GM18502 (cell line): ENCODE data around the gene CCDC157.
A peak's percentile ranks its signal among the peaks of the same experiment; 100 is the strongest.

ENCODE experiments used
- ATAC-seq: cut with Tn5 transposase; IDR thresholded peaks from one replicate; pipeline ENCODE4 v1.9.1; 2021; ENCODE audit warnings: mild to moderate bottlenecking; ENCODE audit not compliant: unreplicated experiment, poor library complexity

CCDC157 gene

DNA sequence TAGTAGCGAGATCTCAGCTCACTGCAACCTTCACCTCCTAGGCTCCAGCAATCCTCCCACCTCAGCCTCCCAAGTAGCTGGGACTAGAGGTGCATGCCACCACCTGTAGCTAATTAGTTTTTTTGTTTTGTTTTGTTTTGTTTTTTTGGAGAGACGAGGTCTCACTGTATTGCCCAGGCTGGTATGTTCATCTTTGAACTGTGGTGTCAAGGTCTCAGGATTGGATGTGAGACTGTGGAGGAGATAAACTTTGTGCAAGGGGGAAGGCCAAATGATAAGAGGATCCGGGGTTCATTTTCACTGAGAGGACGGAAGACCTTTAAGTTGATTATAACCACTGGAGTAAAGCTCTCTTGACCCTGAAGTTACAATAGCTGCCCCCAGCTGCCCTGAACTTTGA, 48.9 kb downstream of the CCDC157 start:
- ATAC-seq = no peak

DNA sequence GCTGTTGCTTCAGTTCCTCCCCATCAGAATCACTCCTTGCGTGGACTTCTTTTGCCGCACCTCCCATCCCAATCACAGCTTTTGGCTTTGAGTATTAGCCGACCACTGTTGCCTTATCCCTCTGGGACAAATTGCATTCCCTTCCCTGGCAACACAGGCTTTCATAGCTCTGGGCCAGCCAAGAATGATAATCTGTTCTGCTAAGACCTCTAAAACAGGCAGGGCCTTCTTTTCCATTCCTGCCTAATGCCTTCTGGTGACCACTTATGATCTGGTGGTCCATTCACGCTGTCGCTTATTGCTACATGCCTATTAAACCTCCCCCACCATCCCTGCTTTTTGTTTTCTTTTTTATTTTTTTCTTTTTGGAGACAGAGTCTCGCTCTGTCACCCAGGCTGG, 49.6 kb downstream of the CCDC157 start:
- ATAC-seq = no peak

DNA sequence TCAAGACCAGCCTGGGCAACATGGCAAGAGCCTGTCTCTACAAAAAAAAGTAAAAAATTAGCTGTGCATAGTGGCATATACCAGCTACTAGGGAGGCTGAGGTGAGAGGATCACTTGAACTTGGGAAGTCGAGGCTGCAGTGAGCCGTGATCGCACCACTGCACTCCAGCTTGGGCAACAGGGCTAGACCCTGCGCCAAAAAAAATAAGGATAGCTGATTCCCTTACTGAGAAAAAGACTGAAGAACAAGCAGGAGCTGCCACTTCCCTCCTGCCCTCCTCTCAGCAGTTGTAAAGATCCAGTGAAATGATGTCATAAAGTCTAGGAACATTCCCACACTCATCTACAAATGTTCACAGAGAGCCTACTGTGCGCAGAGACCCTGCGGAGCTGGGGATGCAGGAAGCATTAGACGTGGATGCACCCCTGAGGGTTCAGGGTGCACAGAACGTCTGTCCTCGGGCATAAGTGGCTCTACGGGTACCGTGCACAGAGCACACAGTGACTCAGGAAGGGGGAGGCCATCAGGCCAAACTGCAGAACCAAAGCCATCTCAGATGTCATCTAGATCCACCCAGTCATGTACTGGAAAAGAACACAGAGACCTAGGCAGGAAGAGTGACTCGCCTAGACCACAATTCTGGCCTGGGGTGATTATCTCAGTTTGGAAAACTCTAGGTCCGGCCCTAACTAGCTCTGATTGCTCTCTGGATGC, 51.7 kb downstream of the CCDC157 start:
- ATAC-seq = no peak

DNA sequence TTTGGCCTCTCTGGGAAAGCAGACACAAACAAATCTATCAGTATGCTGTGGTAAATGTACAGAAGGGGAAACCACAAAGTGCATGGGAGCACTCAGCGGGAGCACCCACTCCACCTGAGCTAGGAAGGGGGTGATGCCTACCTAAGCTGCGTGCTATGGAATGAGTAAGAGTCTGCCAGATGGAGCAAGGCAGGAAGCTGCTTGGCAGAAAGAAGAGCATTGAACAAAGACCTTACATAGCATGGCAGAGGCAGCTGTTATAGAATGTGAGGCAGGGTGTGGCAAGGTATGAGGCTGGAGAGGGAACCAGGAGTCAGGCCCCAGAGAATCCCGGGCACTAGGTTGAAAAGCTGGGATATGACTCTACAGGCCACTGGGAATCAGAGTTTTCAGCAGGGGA, 55.0 kb downstream of the CCDC157 start:
- ATAC-seq = no peak

DNA sequence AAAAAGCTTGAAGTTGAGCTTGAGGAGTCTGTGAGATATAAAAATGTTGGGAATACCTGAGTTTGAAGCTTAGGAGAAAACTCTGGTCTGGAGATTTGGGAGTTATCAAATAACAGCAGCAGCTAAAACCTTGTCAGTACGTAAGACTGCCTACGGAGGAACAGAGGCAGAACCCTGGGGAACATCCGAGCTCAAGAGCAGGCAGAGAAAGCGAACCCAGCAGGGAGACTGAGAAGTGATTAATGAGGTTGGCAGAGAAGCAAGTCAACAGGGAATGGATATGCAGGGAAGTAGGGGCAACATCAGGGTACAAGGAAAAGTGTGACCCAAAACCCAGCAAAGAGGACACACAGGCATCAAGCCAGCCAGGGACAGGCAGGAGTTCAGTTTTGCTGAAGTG, 56.2 kb downstream of the CCDC157 start:
- ATAC-seq = no peak

DNA sequence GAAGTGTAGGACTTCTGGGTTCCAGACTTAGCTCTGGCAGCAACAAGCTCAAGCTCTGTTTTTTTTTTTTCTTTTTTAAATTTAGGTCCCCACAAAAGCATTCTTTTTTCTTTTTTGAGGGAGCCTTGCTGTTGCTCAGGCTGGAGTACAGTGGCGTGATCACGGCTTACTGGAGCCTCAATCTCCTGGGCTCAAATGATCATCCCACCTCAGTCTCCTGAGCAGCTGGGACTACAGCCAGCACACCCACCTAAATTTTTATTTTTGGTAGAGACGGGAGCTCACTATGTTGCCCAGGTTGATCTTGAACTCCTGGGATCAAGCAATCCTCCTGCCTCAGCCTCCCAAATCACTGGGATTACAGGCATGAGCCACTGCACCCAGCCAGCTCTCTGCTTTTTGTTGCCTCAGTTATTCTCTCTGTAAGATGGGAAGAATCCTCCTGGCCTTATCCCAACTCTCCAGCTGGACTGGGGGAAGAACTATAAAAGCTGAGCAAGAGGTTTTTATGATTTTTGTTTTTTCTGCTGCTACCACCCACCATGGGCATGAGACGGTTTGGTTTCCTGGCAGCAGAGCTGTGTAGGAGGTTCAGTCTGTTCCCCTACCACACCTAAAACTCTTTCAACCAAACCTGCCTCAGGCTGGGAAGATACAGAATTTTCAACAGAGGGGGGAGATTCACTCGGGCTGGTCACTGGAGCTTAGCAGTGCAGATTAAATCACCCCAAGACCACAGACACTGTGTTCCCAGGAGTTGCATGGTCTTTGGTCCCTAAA, 57.1 kb downstream of the CCDC157 start:
- ATAC-seq = no peak

DNA sequence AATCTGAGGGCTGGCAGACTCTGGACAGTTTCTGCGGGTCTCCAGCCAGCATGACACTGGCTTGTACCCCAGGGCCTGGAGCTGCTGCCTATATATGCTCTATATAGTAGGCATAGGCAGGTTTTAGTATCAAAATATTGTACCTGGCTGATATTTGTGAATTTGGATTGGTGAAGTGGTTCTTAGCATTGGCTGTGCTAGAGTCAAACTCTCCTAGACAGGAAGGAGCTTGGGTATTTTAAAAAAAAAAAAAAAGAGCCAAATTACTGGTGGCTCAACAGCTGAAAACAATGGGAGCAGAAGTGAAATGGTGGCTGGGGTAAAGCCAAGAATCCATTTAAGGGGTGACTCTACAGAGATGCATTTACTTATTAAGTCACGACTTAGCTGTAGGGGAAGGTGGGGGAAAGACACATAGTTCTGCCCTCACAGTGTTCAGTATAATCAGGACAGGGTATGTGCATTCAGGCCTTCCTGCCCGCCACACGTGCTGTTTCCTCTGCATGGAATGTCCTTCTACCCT, 57.8 kb downstream of the CCDC157 start:
- ATAC-seq = no peak

DNA sequence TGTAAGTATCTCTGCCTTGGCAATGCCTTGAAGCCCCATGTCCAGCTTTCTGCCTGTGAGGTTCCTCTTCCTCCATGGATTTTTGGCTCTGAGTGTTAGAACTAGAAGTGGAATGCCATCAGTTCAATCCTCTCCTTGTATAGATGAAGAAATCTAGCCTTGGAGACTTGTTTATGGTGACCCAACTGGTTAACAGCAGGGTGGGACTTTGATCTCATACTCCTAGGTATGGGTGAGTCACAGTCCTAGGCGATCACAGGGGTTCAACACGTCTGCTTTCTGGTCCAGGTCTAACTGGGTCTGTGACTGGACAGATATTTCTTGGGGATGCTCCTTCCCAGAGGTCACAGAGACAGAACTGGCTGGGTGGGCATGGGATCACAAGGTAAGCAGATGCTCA, 59.6 kb downstream of the CCDC157 start:
- ATAC-seq = no peak

DNA sequence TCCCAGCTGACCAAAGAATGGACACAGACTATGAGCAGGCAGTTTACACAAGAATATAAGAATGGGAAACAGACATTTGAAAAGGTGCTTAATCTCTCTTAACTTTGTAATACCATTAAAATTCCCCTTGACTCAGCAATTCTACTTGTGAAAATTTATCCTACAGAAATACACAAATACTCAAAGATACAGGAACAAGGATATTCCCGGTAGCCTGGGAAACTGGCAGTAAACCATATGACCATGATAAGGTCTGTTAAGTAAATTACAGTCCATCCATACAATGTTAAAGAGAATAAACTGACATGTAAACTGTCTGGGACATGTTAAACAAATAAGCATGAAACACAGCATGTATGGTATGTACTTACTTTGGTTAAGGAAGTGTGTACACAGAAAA, 60.0 kb downstream of the CCDC157 start:
- ATAC-seq = no peak

DNA sequence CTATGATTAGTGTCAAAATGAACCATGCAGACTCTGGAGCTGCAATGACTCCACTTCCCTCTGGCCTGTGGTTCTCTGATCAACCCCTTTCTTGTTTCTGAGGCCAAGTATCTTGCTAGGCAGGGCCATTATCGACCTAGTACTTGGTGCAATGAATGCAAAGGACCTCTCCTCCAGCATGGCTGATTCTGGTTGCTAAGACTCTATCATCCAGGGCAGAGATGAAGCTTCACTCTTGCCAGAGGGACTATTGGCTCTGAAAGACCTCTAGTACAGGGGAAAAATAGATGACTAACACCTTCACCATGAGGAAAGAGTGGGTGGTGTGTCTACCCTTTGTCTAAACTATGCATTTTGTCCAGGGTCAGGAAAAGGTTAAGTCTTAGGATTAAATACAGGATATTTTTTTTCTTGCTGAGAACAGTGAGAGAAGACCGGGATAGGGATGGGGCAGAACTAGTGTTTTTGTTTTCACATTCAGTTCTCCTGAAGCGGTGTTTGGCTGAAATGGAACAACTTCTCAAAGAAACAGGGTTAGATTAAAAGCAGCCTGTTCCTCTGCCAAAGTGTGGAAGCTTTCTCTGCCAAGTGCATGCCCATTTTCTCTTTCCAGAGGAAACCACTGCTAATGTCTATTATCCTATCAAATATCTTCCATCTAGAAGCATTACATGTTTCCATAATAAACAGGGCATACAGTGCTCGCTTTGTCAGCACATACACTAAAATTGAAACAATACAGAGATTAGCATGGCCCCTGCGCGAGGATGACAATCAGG, 63.7 kb downstream of the CCDC157 start:
- ATAC-seq = no peak

DNA sequence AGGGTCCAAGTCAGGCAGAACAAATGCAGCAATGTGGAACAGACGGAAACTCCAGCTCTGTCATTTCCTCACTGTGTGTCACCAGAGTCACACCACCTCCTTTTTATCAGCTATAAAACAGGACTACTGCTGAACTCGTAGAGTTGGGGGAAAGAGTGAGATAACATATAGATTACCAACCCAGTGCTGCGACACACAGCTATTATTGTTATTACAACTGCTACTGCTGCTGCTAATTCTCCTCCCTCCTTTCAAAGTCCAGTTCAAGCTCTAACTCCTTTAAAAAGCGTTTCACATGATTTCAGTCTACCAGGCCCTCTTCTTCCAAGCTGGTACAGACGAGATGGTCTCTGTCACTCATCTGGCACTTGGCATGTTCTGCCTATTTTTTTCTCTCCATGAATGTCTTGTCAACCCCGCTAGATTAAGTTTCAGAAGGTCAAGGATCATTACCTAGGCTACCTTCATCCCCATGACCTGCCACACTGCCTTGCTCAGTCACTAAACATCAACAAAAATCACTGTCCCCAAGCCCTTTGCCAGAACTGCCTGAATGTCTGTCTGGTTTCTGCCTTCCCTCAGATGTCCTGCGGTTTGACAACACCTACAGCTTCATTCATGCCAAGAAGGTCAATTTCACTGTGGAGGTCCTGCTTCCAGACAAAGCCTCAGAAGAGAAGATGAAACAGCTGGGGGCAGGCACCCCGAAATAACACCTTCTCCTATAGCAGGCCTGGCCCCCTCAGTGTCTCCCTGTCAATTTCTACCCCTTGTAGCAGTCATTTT, 65.1 kb downstream of the CCDC157 start:
- no peak for ATAC-seq

DNA sequence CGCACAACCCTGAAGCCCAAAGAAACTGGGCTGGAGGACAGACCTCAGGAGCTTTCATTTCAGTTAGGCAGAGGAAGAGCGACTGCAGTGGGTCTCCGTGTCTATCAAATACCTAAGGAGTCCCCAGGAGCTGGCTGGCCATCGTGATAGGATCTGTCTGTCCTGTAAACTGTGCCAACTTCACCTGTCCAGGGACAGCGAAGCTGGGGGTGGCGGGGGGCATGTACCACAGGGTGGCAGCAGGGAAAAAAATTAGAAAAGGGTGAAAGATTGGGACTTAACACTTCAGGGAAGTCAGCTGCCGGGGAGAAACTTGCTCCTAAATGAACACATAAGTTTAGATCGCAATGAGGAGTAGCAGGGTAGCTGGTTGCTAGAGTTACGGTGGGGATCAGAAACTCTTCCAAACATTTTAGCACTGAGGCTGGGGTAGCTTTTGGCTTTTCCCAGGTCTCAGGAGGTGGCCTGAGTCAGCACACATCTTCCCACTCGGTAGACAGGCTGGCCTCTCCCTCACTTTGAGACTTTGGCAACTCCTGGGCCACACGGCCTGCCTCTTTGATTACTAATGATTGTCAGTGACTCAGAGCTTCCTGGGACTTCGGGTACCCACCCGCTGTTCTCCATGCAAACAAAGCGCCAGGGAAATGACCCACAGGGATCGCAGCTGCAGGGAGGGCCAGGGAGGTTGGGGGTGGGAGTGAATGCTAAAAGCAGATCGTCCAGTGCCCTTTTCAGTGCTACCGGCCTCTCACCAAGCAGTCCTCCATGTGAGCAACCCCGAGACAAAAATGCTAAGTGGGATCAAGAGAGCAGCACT, 65.9 kb downstream of the CCDC157 start:
- no peak for ATAC-seq

DNA sequence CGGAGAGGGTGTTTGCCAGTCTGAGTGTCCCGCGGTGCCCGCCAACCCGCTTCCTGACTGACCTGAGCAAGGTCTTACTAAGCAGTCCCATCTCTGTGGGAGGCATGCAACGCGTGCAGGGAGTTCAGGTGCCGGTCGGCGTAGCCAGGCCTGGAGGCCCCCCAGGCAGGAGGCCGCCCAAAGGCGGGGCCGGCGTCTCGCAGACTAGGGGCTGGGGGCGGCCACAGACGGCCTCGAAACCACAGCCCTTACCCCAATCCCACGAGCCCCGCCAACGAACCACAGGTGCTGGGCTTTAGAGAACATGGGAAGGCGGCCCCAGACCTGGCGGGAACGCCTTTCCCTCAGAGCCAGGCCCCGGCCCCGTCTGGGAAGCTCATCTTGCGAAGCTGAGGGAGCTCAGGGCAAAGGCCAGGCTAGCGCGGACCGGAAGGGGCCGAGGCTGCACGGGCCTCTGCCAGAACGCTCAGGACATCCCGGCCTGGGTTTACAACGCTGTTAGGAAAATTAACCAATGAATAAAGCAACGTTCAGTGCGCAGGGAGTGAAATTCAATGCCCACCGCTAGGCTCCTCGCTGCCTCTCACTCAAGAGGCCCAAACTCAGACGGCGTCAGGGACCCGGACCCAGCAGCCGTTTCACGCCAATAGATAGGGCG, 66.6 kb downstream of the CCDC157 start:
- ATAC-seq = peak; percentile 27

DNA sequence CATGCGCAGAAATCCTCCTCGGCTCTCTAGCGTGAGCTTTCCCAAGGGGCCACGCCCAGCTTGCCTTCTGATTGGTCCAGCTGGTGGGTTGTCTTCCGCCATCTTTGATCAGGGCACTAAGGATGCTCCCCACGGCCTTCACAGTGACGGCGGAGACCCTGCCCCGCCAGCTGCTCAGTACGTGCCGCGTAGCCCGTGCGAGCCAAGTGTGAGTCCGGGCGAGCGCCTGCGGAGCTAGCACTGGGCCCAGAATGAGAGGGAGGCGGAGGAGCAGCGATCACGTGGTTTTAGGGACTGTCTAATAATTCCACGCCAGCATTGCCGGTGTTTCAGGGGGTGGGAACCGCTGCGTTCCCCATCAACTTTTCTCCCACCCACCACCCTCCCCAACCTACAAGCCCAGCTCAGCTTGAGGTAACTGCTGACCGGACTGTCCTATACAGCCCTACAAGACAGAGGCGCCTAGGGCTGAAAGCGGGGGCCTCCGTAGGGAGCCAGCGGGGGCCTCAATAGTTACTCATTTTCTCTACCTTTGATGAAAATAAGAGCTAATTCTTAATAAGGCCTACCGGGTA, 67.2 kb downstream of the CCDC157 start:
- peak; percentile 85 for ATAC-seq

DNA sequence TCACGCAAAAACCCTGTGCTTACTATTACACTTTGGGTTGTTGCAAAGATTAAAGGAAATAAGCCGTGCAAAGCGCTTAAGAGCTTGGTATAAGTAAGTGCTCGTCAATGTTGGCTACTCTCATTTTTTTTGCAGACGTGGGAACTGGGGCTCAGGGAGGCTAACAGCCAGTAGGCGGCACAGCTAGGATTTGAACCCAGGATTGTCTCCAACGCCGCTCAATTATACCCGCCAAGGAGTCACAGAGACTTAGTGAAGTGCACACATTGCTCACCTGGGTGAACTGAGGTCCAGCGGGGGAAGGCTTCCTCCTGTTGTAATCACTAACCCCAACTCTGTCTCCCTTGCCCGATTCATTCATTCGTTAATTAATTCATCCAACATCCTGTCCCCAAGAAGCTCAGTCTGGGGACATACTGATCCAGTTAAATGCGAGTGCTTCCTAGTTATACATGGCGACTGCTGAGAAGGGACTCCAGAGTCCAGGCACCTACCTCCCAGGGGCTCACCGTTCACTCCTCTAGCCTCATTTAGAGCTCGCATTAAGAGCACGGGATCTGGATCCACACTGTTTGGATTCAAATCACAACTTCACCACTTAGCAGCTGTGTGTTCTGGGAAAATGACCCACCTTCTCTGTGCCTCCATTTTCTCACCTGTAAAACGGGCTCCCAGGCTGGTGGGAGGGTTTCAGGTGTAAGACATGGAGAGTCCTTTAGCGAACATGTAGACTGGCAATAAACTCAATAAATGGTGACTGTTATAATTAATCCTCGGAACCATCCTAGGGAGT, 67.9 kb downstream of the CCDC157 start:
- ATAC-seq = no peak

DNA sequence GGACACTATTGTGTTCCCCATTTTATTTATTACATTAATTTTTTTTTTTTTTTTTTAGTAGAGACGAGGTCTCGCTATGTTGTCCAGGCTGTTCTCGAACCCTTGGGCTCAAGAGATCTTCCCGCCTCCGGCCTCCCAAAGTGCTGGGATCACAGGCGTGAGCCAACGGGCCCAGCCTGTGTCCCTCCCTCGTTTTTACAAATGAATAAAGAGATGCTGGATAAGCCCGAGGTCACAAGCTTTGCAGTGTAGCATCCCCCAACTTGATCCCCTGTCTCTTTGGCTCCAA, 68.5 kb downstream of the CCDC157 start:
- ATAC-seq = no peak

DNA sequence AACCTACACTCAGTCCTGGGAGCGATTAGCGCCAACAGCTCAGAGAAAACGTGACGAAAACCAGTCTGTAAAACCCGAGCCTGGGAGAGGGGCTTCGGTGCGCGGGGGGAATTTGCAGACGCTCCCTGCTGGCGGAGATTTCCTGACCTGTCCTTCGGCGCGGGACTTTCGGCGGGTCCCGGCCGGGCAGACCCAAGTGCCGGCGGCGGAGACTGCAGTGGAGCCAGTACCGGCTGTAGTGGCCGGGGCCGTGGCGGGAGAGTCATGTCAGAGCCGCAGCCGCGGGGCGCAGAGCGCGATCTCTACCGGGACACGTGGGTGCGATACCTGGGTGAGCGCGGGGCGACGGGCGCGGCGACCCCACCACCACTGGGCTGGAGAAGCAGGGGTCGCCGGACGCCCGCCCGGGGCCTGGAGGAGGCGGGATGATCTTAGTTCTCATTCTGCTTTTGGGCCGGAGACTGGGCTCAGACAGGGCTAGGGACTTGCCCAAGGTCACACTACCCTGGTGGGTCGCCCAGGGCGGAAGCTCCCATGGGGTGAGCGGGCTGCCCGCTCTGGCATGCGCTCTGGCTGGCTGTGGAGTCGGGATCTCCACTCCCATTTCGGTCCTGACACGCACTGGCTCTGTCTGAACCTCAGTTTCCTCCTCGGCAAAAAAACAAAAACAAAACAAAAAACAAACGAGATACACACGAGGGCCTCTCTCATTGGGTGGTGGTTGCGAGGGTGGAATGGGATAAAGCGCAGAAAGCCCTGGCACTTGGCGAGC, 69.0 kb downstream of the CCDC157 start, which contains the start of gene MTFP1:
TSS of gene MTFP1 (plus strand) at position 153 of the 772 bp plus-strand sequence. CDS start at position 265, 112 bp downstream.
- ATAC-seq = no peak
